GM12878 (cell line): ENCODE measurements around the gene COPS7A. TPM values are rescaled to one million over a fixed set of nuclear protein-coding genes. Genes with fewer than 3 reads are reported as not detected.

Experiments
- ATAC-seq: fragments of 200-7000 bp; cut with Tn5 transposase; 3 replicates; pipeline ENCODE4 v1.9.1; 2020; ENCODE audit warnings: mild to moderate bottlenecking, moderate library complexity
- BruUV-seq: library from RNA; stranded (reverse); fragments of 400-500 nt; replicated peaks from 2 replicates; lab custom pipeline; 2021; lab: Mats Ljungman, UMichigan
- CTCF ChIA-PET: fragments of 300-600 bp; sonication (Branson Sonifier 250); formaldehyde crosslinking; extraction: SDS; loops from one replicate; lab custom pipeline; 2021; ENCODE audit warnings: inconsistent platforms; lab: Yijun Ruan, JAX
- POLR2A ChIA-PET: fragments of 350-600 bp; formaldehyde crosslinking; extraction: SDS; loops from one replicate; lab custom pipeline; 2021; ENCODE audit warnings: inconsistent platforms; lab: Charles Lee
- RAD21 ChIA-PET: fragments of 300-600 bp; sonication (Branson Sonifier 250); formaldehyde crosslinking; loops from one replicate; lab custom pipeline; 2023; ENCODE audit warnings: antibody characterized with exemption; ENCODE audit not compliant: unreplicated experiment; lab: Charles Lee
- SMC1A ChIA-PET: fragments of 300-600 bp; sonication (Branson Sonifier 250); formaldehyde crosslinking; loops from one replicate; lab custom pipeline; 2023; ENCODE audit not compliant: unreplicated experiment, uncharacterized antibody; lab: Charles Lee
- DNase-seq: peaks from one replicate; pipeline ENCODE4 v3.0.0-alpha.2; 2011; ENCODE audit warnings: low read depth, low spot score
- FAIRE-seq: peaks from 3 replicates; lab custom pipeline; 2011; peaks lifted over from hg19 to GRCh38; lab: Jason Lieb, UNC
- H2AFZ ChIP-seq: 2 replicates; pipeline ENCODE4 v1.6.0; 2011; ENCODE audit warnings: low read depth, low read length, control low read depth; ENCODE audit not compliant: control insufficient read depth
- H3K27ac ChIP-seq: 2 replicates; pipeline ENCODE4 v1.5.1; 2011; ENCODE audit warnings: control low read depth; ENCODE audit not compliant: control insufficient read depth, insufficient read depth
- H3K27me3 ChIP-seq, 2 experiments: replicated peaks in 1 of 2; 2 replicates each; pipeline versions ENCODE4 v1.6.0 to v1.6.1; 2011; ENCODE audit warnings: low read length in 1 of 2; ENCODE audit not compliant: control insufficient read depth in 2 of 2, insufficient read depth in 2 of 2
- H3K36me3 ChIP-seq, 2 experiments: 2 replicates each; pipeline ENCODE4 v1.5.1; 2011; ENCODE audit warnings: low read length in 1 of 2; ENCODE audit not compliant: control insufficient read depth in 2 of 2, insufficient read depth in 2 of 2
- H3K4me1 ChIP-seq: 2 replicates; pipeline ENCODE4 v1.6.1; 2011; ENCODE audit warnings: mild to moderate bottlenecking, low read length, moderate library complexity, mixed read lengths; ENCODE audit not compliant: control insufficient read depth, insufficient read depth
- H3K4me2 ChIP-seq: 2 replicates; pipeline ENCODE4 v1.6.0; 2011; ENCODE audit warnings: control low read depth; ENCODE audit not compliant: control insufficient read depth, insufficient read depth
- H3K4me3 ChIP-seq: fragments of 200-600 bp; sonication (generic); 2 replicates; pipeline ENCODE4 v1.5.1; 2016
- H3K79me2 ChIP-seq: 2 replicates; pipeline ENCODE4 v1.6.0; 2011; ENCODE audit warnings: low read length; ENCODE audit not compliant: control insufficient read depth, insufficient read depth
- H3K9ac ChIP-seq: 2 replicates; pipeline ENCODE4 v1.8.0; 2011; ENCODE audit warnings: low read length, control low read depth, mixed read lengths; ENCODE audit not compliant: control insufficient read depth, insufficient read depth
- H3K9me3 ChIP-seq: replicated peaks from 3 replicates; pipeline ENCODE4 v1.5.1; 2011; ENCODE audit warnings: mild to moderate bottlenecking, low read length; ENCODE audit not compliant: control insufficient read depth, insufficient read depth
- H4K20me1 ChIP-seq: 2 replicates; pipeline ENCODE4 v1.6.0; 2011; ENCODE audit not compliant: control insufficient read depth, insufficient read depth
- CBFB ChIP-seq: IDR thresholded peaks from 2 replicates; pipeline ENCODE4 v1.6.1; 2016; ENCODE audit warnings: antibody characterized with exemption, low read depth
- CBX5 ChIP-seq: sonication (generic); IDR thresholded peaks from 2 replicates; pipeline ENCODE4 v1.6.1; 2016; ENCODE audit warnings: low read depth, moderate library complexity, mild to moderate bottlenecking, inconsistent platforms
- EED ChIP-seq: sonication (generic); IDR thresholded peaks from 2 replicates; pipeline ENCODE4 v1.6.1; 2016; ENCODE audit warnings: antibody characterized with exemption, low read depth
- GABPA ChIP-seq: IDR thresholded peaks from 2 replicates; pipeline ENCODE4 v1.6.1; 2014; ENCODE audit warnings: antibody characterized with exemption, low read depth, mild to moderate bottlenecking, inconsistent platforms
- IKZF2 ChIP-seq, 2 experiments: fragments of 450-650 bp; IDR thresholded peaks; 2 replicates each; pipeline ENCODE4 v1.6.1; 2017; ENCODE audit warnings: mild to moderate bottlenecking in 2 of 2, moderate library complexity in 2 of 2
- MEF2B ChIP-seq: fragments of 450-650 bp; IDR thresholded peaks from 2 replicates; pipeline ENCODE4 v1.6.1; 2018; ENCODE audit warnings: mild to moderate bottlenecking, moderate library complexity; ENCODE audit not compliant: partially characterized antibody, poor library complexity, severe bottlenecking
- NRF1 ChIP-seq: conservative IDR thresholded peaks from 2 replicates; pipeline ENCODE4 v1.6.1; 2011; ENCODE audit warnings: mild to moderate bottlenecking, low read depth, low read length, improper control_type of control experiment
- RB1 ChIP-seq: fragments of 450-650 bp; formaldehyde crosslinking; IDR thresholded peaks from 2 replicates; pipeline ENCODE4 v1.6.1; 2017; ENCODE audit warnings: mild to moderate bottlenecking, borderline replicate concordance
- RELB ChIP-seq: fragments of 450-650 bp; IDR thresholded peaks from 2 replicates; pipeline ENCODE4 v1.6.1; 2017; ENCODE audit warnings: low read depth, mild to moderate bottlenecking, moderate library complexity
- SIX5 ChIP-seq: IDR thresholded peaks from 2 replicates; pipeline ENCODE4 v1.6.1; 2011; ENCODE audit warnings: mild to moderate bottlenecking, low read depth, low read length, moderate library complexity; ENCODE audit not compliant: severe bottlenecking
- SP1 ChIP-seq: IDR thresholded peaks from one replicate; pipeline ENCODE4 v1.6.1; 2011; ENCODE audit warnings: low read depth, low read length
- SRF ChIP-seq, 2 experiments: IDR thresholded peaks; 2 replicates each; pipeline ENCODE4 v1.6.1; 2011; ENCODE audit warnings: low read depth in 2 of 2, low read length in 2 of 2, mild to moderate bottlenecking in 1 of 2, moderate library complexity in 1 of 2
- STAT3 ChIP-seq: IDR thresholded peaks from 2 replicates; pipeline ENCODE4 v1.6.1; 2011; ENCODE audit warnings: low read depth, low read length, improper control_type of control experiment
- SUZ12 ChIP-seq: fragments of 200-600 bp; sonication (generic); IDR thresholded peaks from one replicate; pipeline ENCODE4 v1.6.1; 2018; ENCODE audit warnings: antibody characterized with exemption, mild to moderate bottlenecking; ENCODE audit not compliant: unreplicated experiment
- WGBS: methylation state at CpG from one replicate; pipeline ENCODE4 v1.1.6; 2016; ENCODE audit warnings: low lambda C conversion rate; ENCODE audit not compliant: insufficient replicate concordance, insufficient coverage; ENCODE audit errors: missing lambda C conversion rate; 5-methylcytosine and 5-hydroxymethylcytosine counted together
- in situ Hi-C: fragments of 300-500 bp; cut with MboI; formaldehyde crosslinking; loops from 9 replicates; pipeline ENCODE4 v1.14.3; 2018; ENCODE audit warnings: mixed read lengths
- intact Hi-C: fragments of 100-400 bp; cut with micrococcal nuclease; formaldehyde crosslinking; loops from one replicate; pipeline ENCODE4 v1.14.2; 2022; ENCODE audit not compliant: unreplicated experiment
- polyA plus RNA-seq, 11 experiments: library from polyadenylated mRNA; depleted of rRNA in 4 of 11; unstranded in 6 of 11; stranded (reverse) in 5 of 11; fragments of >200 nt; fragmentation: Nextera tagmentation in 4 of 11; fragmentation: Illumina TruSeq in 1 of 11; extraction: Ambion mirVana in 4 of 11; extraction: Trizol in 1 of 11; gene quantifications; 1 replicate in 1 of 11; 2 replicates in 10 of 11; pipeline versions ENCODE4 v1.2.1 to v1.2.3, GENCODE V29; 2011 to 2016; ENCODE audit warnings: inconsistent platforms in 2 of 11, missing spikeins in 2 of 11, low read depth in 1 of 11
- total RNA-seq, 4 experiments: library from RNA; depleted of rRNA in 3 of 4; stranded (reverse); fragments of >200 nt in 3 of 4; fragmentation: Illumina TruSeq in 1 of 4; extraction: Trizol in 1 of 4; gene quantifications; 2 replicates each; pipeline versions ENCODE4 v1.2.1 to v1.2.3, GENCODE V29; 2013 to 2021
- TF ChIP-seq, protein P1 (sequence below): IDR thresholded peaks from 2 replicates; pipeline ENCODE4 v1.6.1; 2012; ENCODE audit warnings: mild to moderate bottlenecking, low read depth, low read length
- TF ChIP-seq, protein P2 (sequence below): IDR thresholded peaks from 2 replicates; pipeline ENCODE4 v1.6.1; 2011; ENCODE audit warnings: borderline replicate concordance, low read depth, mild to moderate bottlenecking, moderate library complexity, mixed read lengths, low read length; ENCODE audit not compliant: insufficient read depth; ENCODE audit errors: extremely low read length

Gene COPS7A
- total and polyA plus RNA-seq, 10 of the 15 experiments (the other 5 are each of a cell fraction or from before 2014, with no cell fraction given) = 25.7 to 74.0 (median 51.9) TPM

DNA sequence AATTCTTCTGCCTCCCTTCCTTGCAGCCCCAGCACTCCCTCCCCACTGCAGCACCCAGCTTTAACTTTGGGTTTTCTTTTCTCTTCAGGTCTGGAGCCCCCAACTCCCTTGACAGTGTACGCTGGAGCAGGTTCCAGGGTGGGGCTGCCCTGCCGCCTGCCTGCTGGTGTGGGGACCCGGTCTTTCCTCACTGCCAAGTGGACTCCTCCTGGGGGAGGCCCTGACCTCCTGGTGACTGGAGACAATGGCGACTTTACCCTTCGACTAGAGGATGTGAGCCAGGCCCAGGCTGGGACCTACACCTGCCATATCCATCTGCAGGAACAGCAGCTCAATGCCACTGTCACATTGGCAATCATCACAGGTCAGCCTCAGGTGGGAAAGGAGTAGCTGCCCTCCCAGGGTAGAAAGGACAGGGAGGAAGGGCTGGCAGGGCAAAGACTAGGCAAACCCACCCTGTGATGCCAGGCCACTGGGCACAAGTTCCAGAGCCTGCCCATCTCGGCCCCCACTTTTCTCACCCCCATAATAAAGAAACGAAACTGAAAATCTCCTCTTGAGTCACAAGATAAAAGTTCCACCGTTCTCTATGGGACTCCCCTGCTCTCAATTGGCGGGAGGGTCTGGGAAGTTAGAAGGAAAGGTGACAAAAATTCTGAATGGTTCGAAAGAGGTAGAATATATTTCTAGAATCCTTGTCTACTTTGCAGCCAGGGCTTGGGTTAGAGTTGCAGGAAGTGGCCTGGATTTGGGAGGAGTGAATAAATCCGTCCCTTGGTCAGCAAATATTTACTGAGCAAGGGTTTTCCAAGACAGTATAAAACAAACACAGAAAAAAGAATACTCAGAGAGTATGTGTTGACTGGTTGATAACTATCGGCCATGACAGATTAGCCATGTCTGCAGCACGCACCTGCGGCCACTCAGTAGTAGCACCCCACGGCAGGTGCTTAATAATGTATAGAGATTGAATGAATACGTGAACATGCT is 51.6 kb downstream of the COPS7A start:
- DNase-seq (no peak), FAIRE-seq (no peak), ATAC-seq (no peak)
- in situ Hi-C loops (no loop called here), intact Hi-C loops (loop anchor here (5.0 kb wide), 2 partner anchors 38 to 223 kb away; no protein-coding TSS in a partner anchor)
- POLR2A ChIA-PET = interaction anchor here (0.7 to 2.0 kb wide), 8 partner anchors 9 to 86 kb away, joined by 3 to 9 read pairs (median 5); partner anchors contain the start of genes MLF2, PTMS, USP5 and ZNF384
- no peaks in the 10 kb centered on the region; the same call in 1 of the 2 replicates for H3K79me2 ChIP-seq
- no peak overlapping the region for H3K9ac ChIP-seq
- H3K36me3 ChIP-seq = no peaks in the 10 kb centered on the region
- no TSS peak for BruUV-seq
- peak overlapping the region; percentile 23; the same call in 1 of the 2 replicates for H3K4me2 ChIP-seq
- 50% methylated on average over 16 of the region's 16 CpGs for WGBS
- H3K27ac ChIP-seq = no peak overlapping the region
- H3K9me3 ChIP-seq = no peaks in the 10 kb centered on the region
- no peaks in the 10 kb centered on the region for H3K27me3 ChIP-seq
- no peaks in the 10 kb centered on the region for H4K20me1 ChIP-seq
- H2AFZ ChIP-seq = no peak overlapping the region
- CTCF ChIA-PET = interaction anchor here (0.7 to 12.7 kb wide), 5 partner anchors 9 to 96 kb away, joined by 3 to 221 read pairs (median 13); partner anchors contain the start of genes MLF2 and PTMS
- peaks cover 48% of the 10 kb centered on the region for H3K4me1 ChIP-seq
- SMC1A ChIA-PET = interaction anchor here (1.3 to 3.5 kb wide), 4 partner anchors 10 to 76 kb away, joined by 3 to 14 read pairs (median 8); partner anchors contain the start of genes CDCA3, MLF2, PTMS and USP5
- RAD21 ChIA-PET = interaction anchor here (0.9 to 5.7 kb wide), 3 partner anchors 10 to 22 kb away, joined by 3 to 68 read pairs (median 3); partner anchors contain the start of genes MLF2 and PTMS
- H3K4me3 ChIP-seq = no peak overlapping the region
- TF ChIP-seq SRF (IDR thresholded peaks at IDR 0.05; ENCODE audit: low read depth in 2 of 2, low read length in 2 of 2) (no peak), SP1 (no peak), SIX5 (no peak), GABPA (no peak), EED (peak; percentile 12; the same call in 1 of the 2 replicates), IKZF2 (IDR thresholded peaks at IDR 0.05) (peak; percentile 30 to 53; a peak in 2 of 4 replicates), RELB (peak; percentile 28; the same call in 1 of the 2 replicates), SUZ12 (no peak), CBFB (no peak), CBX5 (no peak), STAT3 (no peak), MEF2B (no peak), RB1 (no peak), NRF1 (no peak)
- TF ChIP-seq, protein P1, sequence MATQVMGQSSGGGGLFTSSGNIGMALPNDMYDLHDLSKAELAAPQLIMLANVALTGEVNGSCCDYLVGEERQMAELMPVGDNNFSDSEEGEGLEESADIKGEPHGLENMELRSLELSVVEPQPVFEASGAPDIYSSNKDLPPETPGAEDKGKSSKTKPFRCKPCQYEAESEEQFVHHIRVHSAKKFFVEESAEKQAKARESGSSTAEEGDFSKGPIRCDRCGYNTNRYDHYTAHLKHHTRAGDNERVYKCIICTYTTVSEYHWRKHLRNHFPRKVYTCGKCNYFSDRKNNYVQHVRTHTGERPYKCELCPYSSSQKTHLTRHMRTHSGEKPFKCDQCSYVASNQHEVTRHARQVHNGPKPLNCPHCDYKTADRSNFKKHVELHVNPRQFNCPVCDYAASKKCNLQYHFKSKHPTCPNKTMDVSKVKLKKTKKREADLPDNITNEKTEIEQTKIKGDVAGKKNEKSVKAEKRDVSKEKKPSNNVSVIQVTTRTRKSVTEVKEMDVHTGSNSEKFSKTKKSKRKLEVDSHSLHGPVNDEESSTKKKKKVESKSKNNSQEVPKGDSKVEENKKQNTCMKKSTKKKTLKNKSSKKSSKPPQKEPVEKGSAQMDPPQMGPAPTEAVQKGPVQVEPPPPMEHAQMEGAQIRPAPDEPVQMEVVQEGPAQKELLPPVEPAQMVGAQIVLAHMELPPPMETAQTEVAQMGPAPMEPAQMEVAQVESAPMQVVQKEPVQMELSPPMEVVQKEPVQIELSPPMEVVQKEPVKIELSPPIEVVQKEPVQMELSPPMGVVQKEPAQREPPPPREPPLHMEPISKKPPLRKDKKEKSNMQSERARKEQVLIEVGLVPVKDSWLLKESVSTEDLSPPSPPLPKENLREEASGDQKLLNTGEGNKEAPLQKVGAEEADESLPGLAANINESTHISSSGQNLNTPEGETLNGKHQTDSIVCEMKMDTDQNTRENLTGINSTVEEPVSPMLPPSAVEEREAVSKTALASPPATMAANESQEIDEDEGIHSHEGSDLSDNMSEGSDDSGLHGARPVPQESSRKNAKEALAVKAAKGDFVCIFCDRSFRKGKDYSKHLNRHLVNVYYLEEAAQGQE = no peak
- TF ChIP-seq, protein P2, sequence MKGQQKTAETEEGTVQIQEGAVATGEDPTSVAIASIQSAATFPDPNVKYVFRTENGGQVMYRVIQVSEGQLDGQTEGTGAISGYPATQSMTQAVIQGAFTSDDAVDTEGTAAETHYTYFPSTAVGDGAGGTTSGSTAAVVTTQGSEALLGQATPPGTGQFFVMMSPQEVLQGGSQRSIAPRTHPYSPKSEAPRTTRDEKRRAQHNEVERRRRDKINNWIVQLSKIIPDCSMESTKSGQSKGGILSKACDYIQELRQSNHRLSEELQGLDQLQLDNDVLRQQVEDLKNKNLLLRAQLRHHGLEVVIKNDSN = no peak
